Activated T-cell treated with anti-CD3 and anti-CD28 coated beads, Interleukin-2, amount 50 U/mL, for 4 hours (primary cell): ENCODE results near the gene PTPRT. TPM values are rescaled to one million over a fixed set of nuclear protein-coding genes. Genes with fewer than 3 reads are reported as not detected.

Experiments
- ATAC-seq, 2 donors: fragments of 200-7000 bp; cut with Tn5 transposase; one replicate each; pipeline ENCODE4 v1.10.0; 2021
- DNase-seq: peaks from one replicate; pipeline ENCODE4 v3.0.0-alpha.2; 2020
- H3K27me3 Mint-ChIP-seq: one replicate; pipeline ENCODE4 v1.8.0; 2021; ENCODE audit warnings: low read depth, mixed read lengths
- H3K36me3 Mint-ChIP-seq: one replicate; pipeline ENCODE4 v1.8.0; 2022; ENCODE audit warnings: mixed read lengths; ENCODE audit not compliant: insufficient read depth
- H3K4me1 Mint-ChIP-seq: one replicate; pipeline ENCODE4 v1.8.0; 2021; ENCODE audit warnings: low read depth, mixed read lengths
- H3K4me3 Mint-ChIP-seq: one replicate; pipeline ENCODE4 v1.8.0; 2021; ENCODE audit warnings: mild to moderate bottlenecking, moderate library complexity, mixed read lengths
- H3K9me3 Mint-ChIP-seq: one replicate; pipeline ENCODE4 v1.8.0; 2021; ENCODE audit warnings: mixed read lengths
- total RNA-seq, 3 donors: library from RNA; stranded (reverse); gene quantifications; one replicate each; pipeline ENCODE4 v1.2.1, GENCODE V29; 2021

The PTPRT gene
- total RNA-seq, 3 donors from 2014 or later, result not detected

DNA sequence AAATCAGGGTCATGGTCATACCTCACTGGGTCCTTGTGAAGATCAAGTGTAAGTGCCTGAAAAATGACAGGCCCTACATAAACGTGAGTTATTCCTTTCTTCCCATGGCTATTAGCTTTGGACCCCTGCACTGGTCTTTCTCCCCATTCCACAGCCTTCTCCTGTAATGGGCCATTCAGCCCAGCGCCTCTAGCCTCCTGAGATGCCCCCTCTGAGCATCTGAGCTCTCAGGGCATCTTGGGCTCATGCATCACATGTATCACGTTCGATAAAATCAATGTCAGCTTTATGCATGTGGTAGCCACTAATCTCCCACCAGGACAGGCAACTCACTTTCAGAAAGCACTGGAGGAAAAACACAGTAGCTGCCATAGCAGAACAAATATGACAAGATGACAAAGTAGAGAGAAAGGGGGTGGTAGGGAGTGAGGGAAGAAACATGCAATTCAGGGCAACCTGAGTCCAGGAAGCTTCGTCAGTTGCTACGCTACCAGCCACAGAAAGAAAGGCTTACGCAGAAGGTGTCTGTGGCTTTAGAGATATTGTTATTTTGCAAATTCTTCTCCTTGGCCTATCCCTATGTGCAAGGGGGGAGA is 498.8 kb downstream of the PTPRT start:
- Mint-ChIP-seq H3K4me3 (no peak overlapping the region), H3K9me3 (peaks cover 5% of the 10 kb centered on the region), H3K4me1 (no peaks in the 10 kb centered on the region), H3K36me3 (no peaks in the 10 kb centered on the region), H3K27me3 (no peaks in the 10 kb centered on the region)
- DNase-seq (no peak), ATAC-seq (no peak)

GRCh38 chr20:42688576-42688975 is 501.1 kb downstream of the PTPRT start:
- no peaks in the 10 kb centered on the region for H3K4me1 Mint-ChIP-seq
- no peak overlapping the region for H3K4me3 Mint-ChIP-seq
- ATAC-seq (no peak), DNase-seq (no peak)
- H3K27me3 Mint-ChIP-seq, result no peaks in the 10 kb centered on the region
- no peaks in the 10 kb centered on the region for H3K36me3 Mint-ChIP-seq
- peaks cover 5% of the 10 kb centered on the region for H3K9me3 Mint-ChIP-seq

DNA sequence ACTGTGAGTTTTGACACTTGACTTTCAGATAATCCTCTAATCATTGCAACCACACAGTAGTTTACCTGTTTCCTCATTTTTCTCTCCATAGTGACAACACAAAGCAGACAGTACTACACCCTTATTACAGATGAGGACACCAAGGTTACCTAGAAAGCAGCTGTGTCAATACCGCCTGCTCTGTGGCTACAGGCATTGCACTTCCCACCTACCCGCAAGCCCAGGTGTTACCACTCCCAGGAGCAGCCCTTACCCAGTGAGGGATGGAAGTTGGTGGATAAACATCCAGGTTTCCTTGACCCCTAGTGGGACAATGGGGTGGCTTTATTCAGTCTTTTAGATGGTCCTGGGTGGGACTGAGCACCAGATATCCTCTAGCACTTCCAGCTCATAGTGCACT is 503.6 kb downstream of the PTPRT start:
- H3K4me3 Mint-ChIP-seq, result no peak overlapping the region
- DNase-seq (no peak), ATAC-seq (no peak)
- H3K27me3 Mint-ChIP-seq, result no peaks in the 10 kb centered on the region
- H3K9me3 Mint-ChIP-seq, result no peaks in the 10 kb centered on the region
- H3K4me1 Mint-ChIP-seq, result no peaks in the 10 kb centered on the region
- no peaks in the 10 kb centered on the region for H3K36me3 Mint-ChIP-seq

GRCh38 chr20:42678895-42679294 is 510.8 kb downstream of the PTPRT start:
- Mint-ChIP-seq H3K27me3 (no peaks in the 10 kb centered on the region), H3K4me1 (no peaks in the 10 kb centered on the region), H3K36me3 (no peaks in the 10 kb centered on the region), H3K9me3 (peaks cover 10% of the 10 kb centered on the region), H3K4me3 (no peak overlapping the region)
- no peak for ATAC-seq
- DNase-seq, result no peak

GRCh38 chr20:42656130-42656529 is 533.6 kb downstream of the PTPRT start:
- DNase-seq (no peak), ATAC-seq (no peak)
- H3K9me3 Mint-ChIP-seq, result peaks cover 5% of the 10 kb centered on the region
- no peaks in the 10 kb centered on the region for H3K4me1 Mint-ChIP-seq
- H3K4me3 Mint-ChIP-seq, result no peak overlapping the region
- no peaks in the 10 kb centered on the region for H3K36me3 Mint-ChIP-seq
- H3K27me3 Mint-ChIP-seq, result no peaks in the 10 kb centered on the region

GRCh38 chr20:42652266-42652665 is 537.4 kb downstream of the PTPRT start:
- no peaks in the 10 kb centered on the region for H3K36me3 Mint-ChIP-seq
- H3K4me3 Mint-ChIP-seq, result no peak overlapping the region
- no peak for ATAC-seq
- H3K4me1 Mint-ChIP-seq, result no peaks in the 10 kb centered on the region
- H3K27me3 Mint-ChIP-seq, result peaks cover 2% of the 10 kb centered on the region
- peaks cover 5% of the 10 kb centered on the region for H3K9me3 Mint-ChIP-seq
- DNase-seq, result no peak

DNA sequence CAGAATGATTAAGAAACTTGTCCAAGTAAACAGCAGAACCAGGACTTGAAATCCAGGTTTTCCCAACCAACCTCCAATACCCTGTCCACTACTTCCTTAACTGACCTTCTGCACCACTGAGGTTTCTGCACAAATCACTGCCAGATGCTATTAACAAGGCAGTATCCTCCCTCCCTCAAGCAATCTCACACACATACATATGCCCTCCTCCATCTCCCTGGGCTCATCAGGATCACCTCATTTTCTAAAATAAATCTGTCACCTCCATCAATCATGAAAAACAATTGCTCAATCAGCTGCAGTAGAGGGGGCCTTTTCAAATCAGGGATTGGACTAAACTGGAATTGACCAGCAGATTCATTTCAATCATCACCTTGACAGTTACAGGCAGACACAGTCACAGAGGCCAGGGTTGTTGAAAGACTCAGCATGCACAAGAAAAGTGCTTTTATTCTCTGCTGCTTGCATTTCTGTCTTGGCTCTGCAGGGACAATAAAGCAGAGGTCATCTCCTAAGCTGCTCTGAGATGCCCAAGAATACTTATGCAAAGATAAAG is 539.4 kb downstream of the PTPRT start:
- H3K4me1 Mint-ChIP-seq, result no peaks in the 10 kb centered on the region
- ATAC-seq (no peak), DNase-seq (no peak)
- H3K27me3 Mint-ChIP-seq, result peaks cover 2% of the 10 kb centered on the region
- no peaks in the 10 kb centered on the region for H3K9me3 Mint-ChIP-seq
- H3K36me3 Mint-ChIP-seq, result no peaks in the 10 kb centered on the region
- H3K4me3 Mint-ChIP-seq, result no peak overlapping the region

DNA sequence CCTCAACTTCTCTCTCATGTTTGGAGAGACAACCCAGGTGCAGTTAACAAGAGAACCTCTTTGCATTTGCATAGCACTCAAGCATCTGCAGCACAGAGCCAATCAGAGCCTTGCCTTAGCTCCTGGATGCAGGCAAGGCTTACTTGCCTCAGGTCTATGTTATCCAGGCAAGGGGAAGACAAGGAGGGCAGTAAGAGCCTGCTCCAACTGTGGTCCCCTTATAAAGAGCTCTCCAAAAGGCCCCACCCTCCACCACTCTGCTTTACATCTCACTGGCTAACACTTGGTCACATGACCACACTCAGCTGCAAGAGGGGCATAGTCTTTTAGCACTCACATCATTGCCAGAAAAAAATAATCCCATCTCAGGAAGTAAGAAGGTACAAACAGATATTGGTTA is 540.0 kb downstream of the PTPRT start:
- H3K27me3 Mint-ChIP-seq, result peaks cover 2% of the 10 kb centered on the region
- no peak for ATAC-seq
- no peak overlapping the region for H3K4me3 Mint-ChIP-seq
- no peaks in the 10 kb centered on the region for H3K36me3 Mint-ChIP-seq
- H3K9me3 Mint-ChIP-seq, result peaks cover 3% of the 10 kb centered on the region
- no peak for DNase-seq
- no peaks in the 10 kb centered on the region for H3K4me1 Mint-ChIP-seq

DNA sequence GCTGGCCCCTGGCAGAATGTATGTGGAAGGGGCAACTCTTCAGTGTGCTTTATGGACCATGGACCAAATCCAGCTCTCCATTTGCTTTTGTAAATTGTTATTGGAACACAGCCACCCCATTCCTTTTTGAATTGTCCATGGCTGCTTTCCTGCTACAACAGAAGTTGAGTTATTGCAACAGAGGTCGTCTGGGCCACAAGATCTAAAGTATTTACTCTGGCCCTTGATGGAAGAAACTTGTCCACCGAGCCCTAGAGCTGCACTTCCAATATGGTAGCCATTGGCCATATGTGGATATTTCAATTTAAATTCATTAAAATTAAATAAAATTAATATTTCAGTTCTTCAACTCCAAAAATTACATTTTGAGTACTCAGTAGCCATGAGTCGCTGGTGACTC is 543.5 kb downstream of the PTPRT start:
- Mint-ChIP-seq H3K4me3 (no peak overlapping the region), H3K4me1 (no peaks in the 10 kb centered on the region), H3K36me3 (no peaks in the 10 kb centered on the region), H3K27me3 (peaks cover 2% of the 10 kb centered on the region), H3K9me3 (peaks cover 7% of the 10 kb centered on the region)
- no peak for ATAC-seq
- no peak for DNase-seq

DNA sequence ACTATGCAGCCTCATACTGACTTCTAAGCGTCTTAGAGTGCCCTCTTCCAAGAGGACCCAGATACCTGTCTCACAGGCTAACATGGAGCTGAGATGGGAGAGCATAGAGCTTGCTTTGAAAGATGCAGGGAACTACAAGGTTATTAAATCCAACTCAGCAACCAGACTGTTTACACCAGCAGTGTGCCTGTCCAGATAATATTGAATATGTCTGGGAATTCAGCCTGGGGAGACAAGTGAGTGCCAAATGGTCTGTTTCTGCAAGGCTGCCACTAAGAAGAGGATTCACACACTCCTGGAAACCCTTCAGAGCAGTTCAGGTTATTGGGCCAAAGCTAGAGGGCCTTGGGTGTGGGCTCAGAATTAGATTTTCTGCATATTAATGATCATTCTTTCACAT is 547.8 kb downstream of the PTPRT start:
- Mint-ChIP-seq H3K4me1 (no peaks in the 10 kb centered on the region), H3K9me3 (peaks cover 7% of the 10 kb centered on the region), H3K4me3 (no peak overlapping the region), H3K36me3 (no peaks in the 10 kb centered on the region), H3K27me3 (no peaks in the 10 kb centered on the region)
- DNase-seq, result no peak
- no peak for ATAC-seq

DNA sequence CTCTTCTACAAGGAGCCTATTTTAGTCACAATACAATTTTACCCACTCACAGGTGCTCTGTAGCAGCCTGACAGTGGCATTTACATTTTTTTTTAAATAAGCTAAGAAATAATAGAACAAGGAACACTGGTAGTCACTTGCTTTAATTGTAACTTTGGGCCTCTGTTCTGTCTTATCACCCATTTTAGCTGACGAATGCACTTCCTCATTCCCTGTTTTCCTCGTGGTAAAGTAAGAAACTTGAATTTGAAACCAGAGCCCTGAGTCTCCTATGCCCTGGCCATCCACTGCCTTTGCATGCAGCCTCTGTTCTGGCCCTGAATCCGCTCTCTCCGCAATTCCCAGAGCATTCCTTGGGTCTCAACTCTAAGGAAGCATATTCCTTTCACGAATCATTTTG is 550.6 kb downstream of the PTPRT start:
- Mint-ChIP-seq H3K9me3 (peaks cover 4% of the 10 kb centered on the region), H3K4me3 (no peak overlapping the region), H3K27me3 (no peaks in the 10 kb centered on the region), H3K4me1 (no peaks in the 10 kb centered on the region), H3K36me3 (no peaks in the 10 kb centered on the region)
- DNase-seq (no peak), ATAC-seq (no peak)

- DNase-seq, result no peak
- Mint-ChIP-seq H3K27me3 (no peaks in the 10 kb centered on the region), H3K9me3 (no peaks in the 10 kb centered on the region), H3K4me1 (no peaks in the 10 kb centered on the region), H3K4me3 (no peak overlapping the region), H3K36me3 (no peaks in the 10 kb centered on the region)
- no peak for ATAC-seq
Observed at GRCh38 chr20:42635699-42636411, 553.9 kb downstream of the PTPRT start.

DNA sequence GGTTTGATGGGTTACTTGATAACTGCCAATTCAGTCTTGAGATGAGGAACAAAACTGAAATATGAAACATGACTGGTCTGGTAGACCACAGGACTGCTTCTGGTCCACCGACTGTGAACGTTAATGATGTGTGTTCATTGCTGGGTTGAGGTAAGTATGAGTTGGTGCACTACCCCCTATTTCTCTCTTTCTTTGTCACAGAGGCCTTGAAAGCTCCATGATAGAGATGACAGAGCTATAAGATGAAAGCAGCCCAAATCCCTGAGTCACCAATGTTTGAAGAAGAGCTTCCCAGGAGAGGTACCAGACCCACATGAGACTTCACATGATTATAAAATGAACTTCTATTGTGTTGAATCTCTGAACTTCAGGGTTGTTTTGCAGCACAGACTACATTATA is 555.5 kb downstream of the PTPRT start:
- Mint-ChIP-seq H3K9me3 (no peaks in the 10 kb centered on the region), H3K4me3 (no peak overlapping the region), H3K36me3 (no peaks in the 10 kb centered on the region), H3K4me1 (no peaks in the 10 kb centered on the region), H3K27me3 (no peaks in the 10 kb centered on the region)
- ATAC-seq (no peak), DNase-seq (no peak)

- no peaks in the 10 kb centered on the region for H3K4me1 Mint-ChIP-seq
- no peaks in the 10 kb centered on the region for H3K27me3 Mint-ChIP-seq
- DNase-seq (no peak), ATAC-seq (no peak)
- H3K36me3 Mint-ChIP-seq, result no peaks in the 10 kb centered on the region
- no peaks in the 10 kb centered on the region for H3K9me3 Mint-ChIP-seq
- H3K4me3 Mint-ChIP-seq, result no peak overlapping the region
Observed at GRCh38 chr20:42628683-42629082, 561.0 kb downstream of the PTPRT start.

DNA sequence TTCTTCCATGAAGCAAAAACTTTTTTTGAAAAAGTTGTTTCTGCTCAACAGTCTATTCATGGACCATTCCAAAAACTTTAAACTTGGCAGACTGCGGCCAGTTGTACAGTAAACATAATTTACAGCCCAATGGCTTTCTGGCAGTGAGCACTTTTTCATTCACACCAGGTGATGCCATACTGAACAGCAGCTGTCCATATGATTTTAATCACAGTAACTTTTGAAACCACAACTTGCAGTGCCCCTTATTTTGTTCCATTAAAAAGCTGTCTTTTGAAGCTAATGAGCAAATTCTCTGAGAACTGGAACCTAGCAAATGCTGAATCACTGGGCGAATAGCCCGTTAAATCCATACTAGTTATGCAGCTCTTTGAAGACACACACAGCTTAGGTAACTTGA is 576.6 kb downstream of the PTPRT start:
- peaks cover 7% of the 10 kb centered on the region for H3K9me3 Mint-ChIP-seq
- H3K4me1 Mint-ChIP-seq, result no peaks in the 10 kb centered on the region
- DNase-seq, result no peak
- H3K27me3 Mint-ChIP-seq, result no peaks in the 10 kb centered on the region
- no peak overlapping the region for H3K4me3 Mint-ChIP-seq
- no peak for ATAC-seq
- no peaks in the 10 kb centered on the region for H3K36me3 Mint-ChIP-seq
